K562 treated with DMSO at 1 percent for 12 hours (cell line): ENCODE results near the gene BET1L. TPM values are rescaled to one million over a fixed set of nuclear protein-coding genes. Genes with fewer than 3 reads are reported as not detected.

Experiments used
- total RNA-seq: library from RNA; unstranded; fragments of 300-600 nt; gene quantifications from 2 replicates; pipeline ENCODE4 v1.2.3, GENCODE V29; 2022; ENCODE audit not compliant: insufficient read depth

The BET1L gene, protein sequence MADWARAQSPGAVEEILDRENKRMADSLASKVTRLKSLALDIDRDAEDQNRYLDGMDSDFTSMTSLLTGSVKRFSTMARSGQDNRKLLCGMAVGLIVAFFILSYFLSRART
- total RNA-seq, result 32.9 and 54.8 TPM in 2 replicates

DNA sequence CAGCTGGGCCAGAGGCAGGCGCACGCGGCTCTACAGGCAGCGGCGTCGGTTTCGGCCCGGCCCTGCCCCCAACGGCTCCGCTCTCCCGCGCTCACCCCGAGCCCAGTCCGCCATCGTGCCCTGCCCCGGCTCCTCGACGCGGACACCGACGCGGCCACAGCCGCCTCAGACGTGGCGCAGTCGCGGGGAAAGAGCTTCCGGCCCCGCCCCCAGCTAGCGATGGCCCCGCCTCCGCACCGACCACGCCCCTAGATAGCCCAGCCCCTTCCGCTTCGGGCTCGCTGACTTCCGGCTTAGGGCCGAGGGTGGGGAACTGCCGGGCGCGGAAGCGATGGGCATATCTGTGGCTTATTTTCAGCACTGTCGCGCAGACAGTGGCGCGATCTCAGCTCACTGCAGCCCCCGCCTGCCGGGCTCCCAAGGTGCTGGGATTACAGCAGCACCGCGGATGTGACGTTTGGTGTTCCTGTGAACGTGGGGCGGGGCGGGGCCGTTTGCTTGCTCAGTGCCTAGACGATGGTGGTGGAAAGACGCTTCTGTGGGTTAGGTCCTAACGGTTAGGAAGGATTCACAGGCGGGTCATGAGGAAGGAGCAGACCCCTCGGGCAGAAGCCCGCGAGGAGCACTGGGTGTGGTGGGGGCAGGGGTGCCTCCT, at the start of gene BET1L, which contains the start of gene RIC8A:
Gene BET1L (minus strand): TSS at position 192 of the 655 bp plus-strand sequence. CDS start 78 bp downstream, at position 114.
Gene RIC8A (plus strand): TSS at position 501 of the 655 bp plus-strand sequence. CDS start 1,147 bp downstream, outside the sequence.

DNA sequence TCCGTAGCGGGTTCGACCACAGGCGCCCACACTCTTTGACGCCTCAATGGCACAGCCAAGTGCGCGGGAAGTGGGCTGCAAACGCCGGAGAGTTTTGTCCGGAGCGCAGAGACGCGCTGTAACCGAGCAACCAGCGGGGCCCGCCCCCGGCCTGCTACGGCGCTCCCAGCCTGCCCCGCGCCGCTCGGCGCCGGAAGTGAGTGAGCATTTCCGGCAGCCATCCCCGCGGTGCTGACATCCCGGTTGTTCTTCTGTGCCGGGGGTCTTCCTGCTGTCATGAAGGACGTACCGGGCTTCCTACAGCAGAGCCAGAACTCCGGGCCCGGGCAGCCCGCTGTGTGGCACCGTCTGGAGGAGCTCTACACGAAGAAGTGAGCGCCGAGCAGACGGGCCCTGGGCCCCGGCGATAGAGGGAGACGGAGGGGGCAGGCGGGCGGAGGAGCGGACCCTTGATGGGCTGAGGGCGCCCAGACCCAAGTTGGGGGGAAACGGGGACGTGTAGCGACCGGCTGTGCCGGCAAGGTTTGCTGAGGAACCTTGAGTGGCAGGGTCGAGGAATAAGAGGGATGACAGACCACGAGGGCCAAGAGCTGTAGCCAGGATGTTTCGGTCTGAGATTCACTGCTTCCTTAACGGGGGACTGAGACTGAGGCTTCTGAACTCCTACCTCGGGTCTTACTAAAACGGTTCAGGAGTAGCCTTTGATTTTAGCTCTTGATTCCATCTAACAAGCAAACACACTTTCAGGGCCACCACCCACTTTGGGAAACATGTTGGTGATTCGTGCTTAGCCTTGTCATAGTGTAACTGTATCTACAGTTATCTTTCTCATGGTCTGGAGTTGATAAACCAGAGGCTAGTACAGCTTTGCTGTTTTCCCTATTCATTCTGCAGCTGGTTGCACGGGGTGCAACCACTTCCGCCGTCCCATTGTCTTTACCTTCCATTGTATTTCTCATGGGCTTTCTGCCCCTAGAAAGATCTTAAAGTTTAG, 29.9 kb upstream of the BET1L start, which contains the start of gene PSMD13:
Gene PSMD13 (plus strand): TSS at position 203 of the 994 bp plus-strand sequence. CDS start 74 bp downstream, at position 277.

DNA sequence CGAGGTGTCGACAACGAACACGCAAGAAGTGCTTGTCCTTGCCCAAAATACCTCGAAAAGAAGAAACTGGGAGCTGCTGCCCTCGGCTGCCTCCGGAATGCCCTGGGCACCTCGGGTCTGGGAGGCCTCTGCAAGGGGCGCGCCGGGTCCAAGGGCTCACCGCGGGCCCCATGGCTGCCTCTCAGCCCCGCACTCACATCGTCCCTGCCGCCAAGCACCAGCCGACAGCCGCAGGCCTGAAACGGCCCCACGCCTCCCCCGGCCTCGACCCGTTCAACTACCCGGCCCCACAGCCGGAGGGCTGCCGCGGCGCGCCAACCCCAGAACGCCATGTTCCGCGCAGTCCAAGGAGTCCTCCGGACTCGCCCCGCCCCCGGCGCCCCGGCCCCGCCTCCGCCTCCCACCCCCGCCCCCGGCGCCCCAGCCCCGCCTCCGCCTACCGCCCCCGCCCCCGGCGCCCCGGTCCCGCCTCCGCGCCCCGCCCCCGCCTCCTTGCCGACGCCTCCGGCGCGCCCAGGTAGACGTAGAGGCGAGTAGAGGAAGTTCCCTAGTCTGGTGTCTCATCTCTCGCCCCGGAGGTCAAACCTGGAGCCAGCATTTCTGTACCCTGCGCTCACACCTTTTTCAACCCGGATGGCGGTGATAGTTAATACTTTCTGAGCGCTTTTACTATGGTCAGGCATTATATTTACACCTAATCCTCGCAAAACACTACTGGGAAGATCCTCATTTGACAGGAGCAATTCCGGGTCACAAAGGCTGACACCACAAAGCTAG, 29.0 kb upstream of the BET1L start, which contains the start of gene SIRT3:
Gene SIRT3 (minus strand): TSS at position 346 of the 777 bp plus-strand sequence. CDS start 14 bp downstream, at position 332.

DNA sequence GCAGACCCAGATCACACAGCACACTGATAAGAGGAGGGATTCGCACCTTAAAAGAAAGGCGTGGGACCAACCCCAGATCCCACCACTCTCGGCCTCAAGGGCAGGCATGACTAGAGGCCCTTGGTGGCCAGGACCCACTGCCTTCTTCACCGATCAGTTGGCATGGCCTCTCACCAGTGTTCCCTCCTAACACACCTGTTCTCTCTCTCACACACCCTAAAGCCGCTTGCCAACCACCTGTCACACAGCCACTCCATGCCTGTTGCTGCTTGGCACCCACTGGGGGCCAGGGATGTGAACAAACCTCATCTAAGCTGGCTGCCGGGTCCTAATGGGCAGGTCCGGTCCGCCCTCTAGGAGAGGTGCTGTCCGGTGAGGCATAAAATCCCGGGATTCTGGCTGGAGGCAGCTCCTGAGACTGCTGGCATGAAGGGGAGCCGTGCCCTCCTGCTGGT, 14.5 kb downstream of the BET1L start, which contains the start of gene SCGB1C1:
Gene SCGB1C1 (plus strand): TSS at position 405 of the 455 bp plus-strand sequence. CDS start 22 bp downstream, at position 427.

Other genes starting within 250 kb of the BET1L start
- not detected in 2 replicates for gene SCGB1C1, start 14.3 kb downstream of the BET1L start, total RNA-seq
- 74.9 and 120 TPM in 2 replicates for gene RIC8A, start 309 bp upstream of the BET1L start, total RNA-seq
- 19.1 and 23.9 TPM in 2 replicates for gene SIRT3, start 28.9 kb upstream of the BET1L start, total RNA-seq
- gene PSMD13, start 29.6 kb upstream of the BET1L start, total RNA-seq, result 161 and 191 TPM in 2 replicates
- 0.50 and 1.1 TPM in 2 replicates for gene NLRP6, start 71.0 kb upstream of the BET1L start, total RNA-seq
- 18.9 and 35.8 TPM in 2 replicates for gene PGGHG, start 81.7 kb upstream of the BET1L start, total RNA-seq
- not detected in 2 replicates for gene IFITM5, start 92.1 kb upstream of the BET1L start, total RNA-seq
- 303 and 402 TPM in 2 replicates for gene IFITM2, start 100.4 kb upstream of the BET1L start, total RNA-seq
- 692 and 697 TPM in 2 replicates for gene IFITM1, start 106.6 kb upstream of the BET1L start, total RNA-seq
- 195 and 221 TPM in 2 replicates for gene IFITM3, start 113.5 kb upstream of the BET1L start, total RNA-seq
- 14.1 and 23.4 TPM in 2 replicates for gene B4GALNT4, start 162.1 kb upstream of the BET1L start, total RNA-seq
- gene PKP3, start 186.8 kb upstream of the BET1L start, total RNA-seq, result 59.0 and 60.2 TPM in 2 replicates
- gene SIGIRR, start 207.6 kb upstream of the BET1L start, total RNA-seq, result 155 and 218 TPM in 2 replicates
- gene ANO9, start 234.6 kb upstream of the BET1L start, total RNA-seq, result 5.6 and 11.0 TPM in 2 replicates
- gene PTDSS2, start 242.9 kb upstream of the BET1L start, total RNA-seq, result 48.3 and 52.0 TPM in 2 replicates